Mucosa of descending colon (tissue), 3 donors: Measurements from ENCODE around the gene LTO1. TPM values are rescaled to one million over a fixed set of nuclear protein-coding genes. Genes with fewer than 3 reads are reported as not detected.

Experiments used
- ATAC-seq: fragments of 200-7000 bp; cut with Tn5 transposase; one replicate; pipeline ENCODE4 v1.9.1; 2020; ENCODE audit warnings: mild to moderate bottlenecking, moderate library complexity
- DNase-seq, 3 donors: peaks; one replicate each; pipeline ENCODE4 v3.0.0-alpha.2; 2020
- H3K36me3 ChIP-seq: fragments of 200-600 bp; one replicate; pipeline ENCODE4 v1.8.0; 2021; ENCODE audit warnings: low read depth, mild to moderate bottlenecking
- H3K4me1 ChIP-seq: fragments of 200-600 bp; one replicate; pipeline ENCODE4 v1.8.0; 2021; ENCODE audit warnings: low read depth, mild to moderate bottlenecking
- H3K4me3 ChIP-seq: fragments of 200-600 bp; one replicate; pipeline ENCODE4 v1.8.0; 2021; ENCODE audit warnings: mild to moderate bottlenecking
- H3K9me3 ChIP-seq: fragments of 200-600 bp; one replicate; pipeline ENCODE4 v1.8.0; 2021; ENCODE audit warnings: mild to moderate bottlenecking
- CTCF ChIP-seq: fragments of 200-600 bp; IDR thresholded peaks from one replicate; pipeline ENCODE4 v1.8.0; 2022; ENCODE audit warnings: antibody characterized with exemption, mild to moderate bottlenecking
- intact Hi-C, 2 donors: fragments of 100-400 bp; cut with DNase I in 1 of 2; cut with micrococcal nuclease in 1 of 2; formaldehyde crosslinking; loops; one replicate each; pipeline versions ENCODE4 v1.11.0 to v1.11.1; 2022; cut with DNase I, micrococcal nuclease
- total RNA-seq, 3 donors: library from RNA; stranded (reverse); fragmentation: NEBNext Ultra II Directional in 2 of 3; extraction: Animal tissue kit (Norgen Biotek cat#: 25700) in 2 of 3; gene quantifications; one replicate each; pipeline versions ENCODE4 v1.2.1 to v1.2.4, GENCODE V29; 2021 to 2023
- donor health status: DM: no; HTN: no; CAD: no; lungs with moderate emphysema.
- donor health status: DM: no; HTN: no; CAD: no.
- donor health status: DM: no; HTN: yes; CAD: no.

The LTO1 gene
- total RNA-seq, 3 donors from 2014 or later, result 21.8 to 30.5 (median 22.4) TPM

DNA sequence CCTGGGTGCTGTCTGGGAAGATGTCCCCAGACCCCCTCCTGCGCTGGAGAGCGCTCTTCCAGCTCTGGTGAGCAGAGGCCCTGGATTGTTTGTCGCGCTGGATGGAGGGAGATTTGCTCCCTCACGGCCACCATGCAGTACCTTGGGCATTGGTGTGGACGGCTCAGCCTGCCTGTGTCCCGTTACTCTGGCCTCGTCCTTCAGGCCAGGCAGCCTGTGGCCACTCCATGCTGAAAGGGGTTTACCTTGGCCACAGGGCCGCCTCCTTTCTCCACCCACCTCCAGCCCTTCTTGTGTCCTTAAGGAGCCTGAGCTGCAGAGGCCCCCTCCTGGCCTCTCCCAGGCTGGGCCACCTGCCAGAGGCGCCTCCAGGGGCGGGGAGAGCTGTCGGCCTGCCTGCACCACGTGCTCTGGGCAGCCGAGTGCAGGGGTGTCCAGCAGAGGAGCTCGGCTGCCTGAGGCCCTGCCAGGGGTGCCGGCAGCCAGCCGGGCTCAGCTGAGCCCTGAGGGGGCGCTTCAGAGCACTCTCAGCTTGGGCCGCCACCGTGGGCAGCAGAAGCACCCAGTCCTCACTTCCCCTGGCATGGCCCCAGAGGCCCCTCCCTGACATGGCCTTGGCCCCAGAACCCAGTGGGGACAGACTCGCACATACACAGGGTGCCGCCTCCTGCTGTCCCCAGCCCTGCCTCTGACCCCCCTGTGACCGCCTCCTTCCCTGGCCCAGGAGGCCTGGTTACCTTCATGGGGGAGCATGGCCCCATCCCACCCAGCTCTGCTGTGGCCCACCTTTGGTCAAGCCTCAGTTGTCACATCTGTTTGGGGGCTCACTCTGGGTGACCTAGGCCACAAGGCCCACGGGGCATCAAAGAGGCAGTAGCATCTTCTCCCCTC lies 30.8 kb downstream of the LTO1 start:
- no peaks in the 10 kb centered on the region for H3K36me3 ChIP-seq
- intact Hi-C loops, result loop anchor here (5.0 to 10.0 kb wide), 2 partner anchors 540 to 542 kb away; no protein-coding TSS in a partner anchor
- no peak overlapping the region for H3K4me3 ChIP-seq
- no peaks in the 10 kb centered on the region for H3K9me3 ChIP-seq
- ATAC-seq (peak; percentile 51), DNase-seq (peak; percentile 68 to 83 (median 83))
- no peak for TF ChIP-seq CTCF
- peaks cover 33% of the 10 kb centered on the region for H3K4me1 ChIP-seq

DNA sequence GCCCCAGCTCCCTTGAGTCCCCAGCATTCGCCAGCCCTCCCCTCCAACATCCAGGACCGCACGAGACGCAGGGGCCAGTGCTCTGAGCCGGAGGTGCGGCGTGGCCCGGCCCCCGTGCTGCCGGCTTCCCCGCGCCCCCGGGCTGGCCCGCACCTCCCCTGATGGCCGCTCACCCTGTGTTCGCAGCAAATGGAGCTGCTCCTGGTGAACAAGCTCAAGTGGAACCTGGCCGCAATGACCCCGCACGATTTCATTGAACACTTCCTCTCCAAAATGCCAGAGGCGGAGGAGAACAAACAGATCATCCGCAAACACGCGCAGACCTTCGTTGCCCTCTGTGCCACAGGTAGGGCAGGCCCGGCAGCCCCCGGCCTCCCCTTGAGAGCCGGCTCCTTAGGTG lies 31.5 kb downstream of the LTO1 start:
- no peak for TF ChIP-seq CTCF
- intact Hi-C loops, result loop anchor here (5.0 to 10.0 kb wide), 2 partner anchors 539 to 541 kb away; no protein-coding TSS in a partner anchor
- H3K4me1 ChIP-seq, result peaks cover 38% of the 10 kb centered on the region
- no peaks in the 10 kb centered on the region for H3K36me3 ChIP-seq
- H3K9me3 ChIP-seq, result no peaks in the 10 kb centered on the region
- ATAC-seq (no peak), DNase-seq (peak in 1 of 3 donors; percentile 16)
- no peak overlapping the region for H3K4me3 ChIP-seq

GRCh38 chr11:69642913-69643632 lies 32.1 kb downstream of the LTO1 start:
- TF ChIP-seq CTCF, result peak; percentile 95
- Histone ChIP-seq H3K9me3 (no peaks in the 10 kb centered on the region), H3K4me3 (peak overlapping the region; percentile 50), H3K4me1 (peaks cover 44% of the 10 kb centered on the region), H3K36me3 (no peaks in the 10 kb centered on the region)
- DNase-seq (peak; percentile 79 to 90 (median 87)), ATAC-seq (peak; percentile 73)
- intact Hi-C loops, result loop anchor here (5.0 to 10.0 kb wide), 2 partner anchors 538 to 541 kb away; no protein-coding TSS in a partner anchor

DNA sequence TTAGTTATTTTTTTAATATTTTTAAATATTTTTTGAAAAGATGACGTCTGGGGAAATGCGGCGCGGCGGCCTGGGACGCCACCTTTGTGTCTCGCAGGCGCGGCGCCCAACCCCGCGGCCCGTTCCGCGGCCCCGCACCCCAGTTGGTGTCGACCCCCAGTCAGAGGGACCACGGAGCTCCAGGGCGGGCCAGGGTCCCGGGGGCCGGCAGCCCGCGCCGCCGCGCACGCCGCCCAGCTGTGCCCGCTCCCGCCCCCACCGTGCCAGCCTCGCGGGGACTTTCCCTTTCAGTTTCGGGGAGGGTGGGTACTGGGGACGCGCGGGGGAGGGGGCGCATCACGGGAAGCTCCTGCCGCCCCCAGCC lies 32.6 kb downstream of the LTO1 start:
- intact Hi-C loops, result loop anchor here (5.0 to 10.0 kb wide), 2 partner anchors 538 to 540 kb away; no protein-coding TSS in a partner anchor
- no peak for TF ChIP-seq CTCF
- no peaks in the 10 kb centered on the region for H3K9me3 ChIP-seq
- DNase-seq, result peak; percentile 70 to 75 (median 73)
- ATAC-seq, result peak; percentile 39
- H3K4me1 ChIP-seq, result peaks cover 49% of the 10 kb centered on the region
- H3K36me3 ChIP-seq, result no peaks in the 10 kb centered on the region
- peak overlapping the region; percentile 50 for H3K4me3 ChIP-seq

- DNase-seq, result peak; percentile 36 to 57 (median 56)
- Histone ChIP-seq H3K4me1 (peaks cover 55% of the 10 kb centered on the region), H3K36me3 (no peaks in the 10 kb centered on the region), H3K9me3 (no peaks in the 10 kb centered on the region), H3K4me3 (peak overlapping the region; percentile 50)
- ATAC-seq, result no peak
- TF ChIP-seq CTCF, result no peak
- intact Hi-C loops, result loop anchor here (5.0 to 10.0 kb wide), 2 partner anchors 537 to 540 kb away; no protein-coding TSS in a partner anchor
Measured at GRCh38 chr11:69641681-69642548, 33.2 kb downstream of the LTO1 start.
